Pancreas (tissue), 10 donors: ENCODE results near the gene ZNF486. TPM values are rescaled to one million over a fixed set of nuclear protein-coding genes. Genes with fewer than 3 reads are reported as not detected.

ENCODE experiments used
- ATAC-seq, 4 donors: fragments of 200-7000 bp; cut with Tn5 transposase; one replicate each; pipeline versions ENCODE4 v1.8.0 to v1.9.1; 2020; ENCODE audit warnings: mild to moderate bottlenecking in 4 of 4, moderate library complexity in 4 of 4
- DNase-seq, 6 donors: peaks; one replicate each; pipeline ENCODE4 v3.0.0-alpha.2; 2020
- FAIRE-seq: peaks from 2 replicates; lab custom pipeline; 2012; peaks lifted over from hg19 to GRCh38; lab: Jason Lieb, UNC
- H3K27ac ChIP-seq, 4 donors: fragments of 200-600 bp; sonication (generic); 1 replicate in 3 of 4; 2 replicates in 1 of 4; pipeline versions ENCODE4 v1.5.0 to v1.8.0; 2020
- H3K27me3 ChIP-seq, 4 donors: fragments of 200-600 bp; one replicate each; pipeline ENCODE4 v1.8.0; 2021
- H3K36me3 ChIP-seq, 3 donors: fragments of 200-600 bp; sonication (generic) in 1 of 3; one replicate each; pipeline versions ENCODE4 v1.5.0 to v1.8.0; 2020 to 2021
- H3K4me1 ChIP-seq, 3 donors: fragments of 200-600 bp; one replicate each; pipeline ENCODE4 v1.8.0; 2021
- H3K4me3 ChIP-seq, 4 donors: fragments of 200-600 bp; sonication (generic) in 2 of 4; one replicate each; pipeline versions ENCODE4 v1.5.0 to v1.8.0; 2020 to 2021
- H3K9me3 ChIP-seq, 4 donors: fragments of 200-600 bp; one replicate each; pipeline ENCODE4 v1.8.0; 2021
- WGBS, 2 donors: extraction: QIAGEN DNeasy Blood & Tissue Kit; methylation state at CpG; one replicate each; pipeline ENCODE4 v1.1.7; 2013; 5-methylcytosine and 5-hydroxymethylcytosine counted together
- intact Hi-C, 3 donors: fragments of 100-400 bp; cut with DNase I; formaldehyde crosslinking; loops; one replicate each; pipeline versions ENCODE4 v1.11.1 to v1.14.2; 2022
- polyA plus RNA-seq, 2 donors: library from polyadenylated mRNA; stranded (reverse); fragments of 200-250 nt; gene quantifications; one replicate each; pipeline ENCODE4 v1.2.3, GENCODE V29; 2013
- total RNA-seq, 6 donors: library from RNA; stranded (reverse); fragmentation: NEBNext Ultra II Directional in 4 of 6; extraction: Animal tissue kit (Norgen Biotek cat#: 25700) in 4 of 6; gene quantifications; one replicate each; pipeline versions ENCODE4 v1.2.1 to v1.2.4, GENCODE V29; 2021 to 2023
- TF ChIP-seq, protein P1 (sequence below), 4 donors: fragments of 200-600 bp; sonication (generic) in 3 of 4; IDR thresholded peaks; one replicate each; pipeline versions ENCODE4 v1.5.0 to v1.8.0; 2021; ENCODE audit warnings: antibody characterized with exemption in 4 of 4
- donor health status: healthy with polysubstance abuse.
- donor health status: DM: no; HTN: no; CAD: no; lungs with moderate emphysema.
- donor health status: DM: no; HTN: no; CAD: no.
- donor health status: control.
- donor health status: control.
- donor health status: Bipolar disorder and iron deficiency.
- donor health status: DM: yes; HTN: yes; CAD: no.
- donor health status: DM: no; HTN: no; CAD: no.
- donor health status: DM: no; HTN: no; CAD: no.
- donor health status: DM: yes; HTN: yes; CAD: no.

ZNF486 gene
- total and polyA plus RNA-seq, 8 donors, result 2.0 to 6.1 (median 3.0) TPM

DNA sequence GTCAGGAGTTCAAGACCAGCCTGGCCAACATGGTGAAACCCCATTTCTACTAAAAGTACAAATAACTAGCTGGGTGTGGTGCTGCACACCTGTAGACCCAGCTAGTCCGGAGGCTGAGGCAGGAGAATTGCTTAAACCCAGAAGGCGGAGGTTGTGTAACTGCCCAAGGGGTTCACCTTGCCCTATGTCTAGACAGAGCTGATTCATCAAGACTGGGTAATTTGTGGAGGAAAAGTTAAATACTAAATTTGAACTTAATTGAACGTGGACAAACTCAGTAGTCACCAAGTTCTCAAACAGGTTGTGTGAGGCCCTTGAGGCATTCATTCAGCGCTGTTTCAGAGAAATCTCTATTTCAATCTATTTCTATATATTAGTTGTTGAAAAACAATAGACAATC is 13.7 kb upstream of the ZNF486 start:
- ATAC-seq, result no peak
- TF ChIP-seq, protein P1, sequence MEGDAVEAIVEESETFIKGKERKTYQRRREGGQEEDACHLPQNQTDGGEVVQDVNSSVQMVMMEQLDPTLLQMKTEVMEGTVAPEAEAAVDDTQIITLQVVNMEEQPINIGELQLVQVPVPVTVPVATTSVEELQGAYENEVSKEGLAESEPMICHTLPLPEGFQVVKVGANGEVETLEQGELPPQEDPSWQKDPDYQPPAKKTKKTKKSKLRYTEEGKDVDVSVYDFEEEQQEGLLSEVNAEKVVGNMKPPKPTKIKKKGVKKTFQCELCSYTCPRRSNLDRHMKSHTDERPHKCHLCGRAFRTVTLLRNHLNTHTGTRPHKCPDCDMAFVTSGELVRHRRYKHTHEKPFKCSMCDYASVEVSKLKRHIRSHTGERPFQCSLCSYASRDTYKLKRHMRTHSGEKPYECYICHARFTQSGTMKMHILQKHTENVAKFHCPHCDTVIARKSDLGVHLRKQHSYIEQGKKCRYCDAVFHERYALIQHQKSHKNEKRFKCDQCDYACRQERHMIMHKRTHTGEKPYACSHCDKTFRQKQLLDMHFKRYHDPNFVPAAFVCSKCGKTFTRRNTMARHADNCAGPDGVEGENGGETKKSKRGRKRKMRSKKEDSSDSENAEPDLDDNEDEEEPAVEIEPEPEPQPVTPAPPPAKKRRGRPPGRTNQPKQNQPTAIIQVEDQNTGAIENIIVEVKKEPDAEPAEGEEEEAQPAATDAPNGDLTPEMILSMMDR (IDR thresholded peaks at IDR 0.05), result no peak
- no peaks in the 10 kb centered on the region for H3K27me3 ChIP-seq
- H3K36me3 ChIP-seq, result no peaks in the 10 kb centered on the region
- no peak for DNase-seq
- H3K27ac ChIP-seq, result no peak overlapping the region
- H3K4me3 ChIP-seq, result no peak overlapping the region
- 90 to 91% methylated on average over 4 of the region's 4 CpGs for WGBS, 2 donors
- H3K4me1 ChIP-seq, result no peaks in the 10 kb centered on the region
- FAIRE-seq, result no peak
- no peaks in the 10 kb centered on the region for H3K9me3 ChIP-seq
- intact Hi-C loops, result no loop called here

DNA sequence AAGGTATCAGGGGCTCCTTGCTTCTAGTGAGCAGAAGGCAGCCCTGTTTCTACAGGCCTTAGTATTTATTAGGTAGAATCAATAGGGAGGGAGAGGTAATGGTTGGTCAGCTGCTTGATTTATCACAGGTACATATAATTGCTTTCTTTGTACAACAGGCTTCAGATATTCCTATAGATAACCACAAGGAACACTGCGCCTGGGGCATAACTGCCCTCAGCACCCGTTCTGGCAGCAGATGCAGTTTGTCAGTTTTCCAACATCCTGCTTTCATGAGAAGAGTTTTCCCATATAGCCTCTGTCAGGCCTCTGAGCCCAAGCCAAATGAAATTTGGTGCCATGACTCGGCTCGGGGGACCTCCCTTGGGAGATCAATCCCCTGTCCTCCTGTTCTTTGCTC is 12.4 kb upstream of the ZNF486 start:
- Histone ChIP-seq H3K9me3 (no peaks in the 10 kb centered on the region), H3K27me3 (no peaks in the 10 kb centered on the region), H3K4me1 (no peaks in the 10 kb centered on the region), H3K4me3 (no peak overlapping the region), H3K27ac (no peak overlapping the region), H3K36me3 (no peaks in the 10 kb centered on the region)
- FAIRE-seq (no peak), DNase-seq (no peak), ATAC-seq (no peak)
- TF ChIP-seq, protein P1 (IDR thresholded peaks at IDR 0.05), result no peak
- intact Hi-C loops, result no loop called here
- 65 to 77% methylated on average over 4 of the region's 4 CpGs for WGBS, 2 donors

DNA sequence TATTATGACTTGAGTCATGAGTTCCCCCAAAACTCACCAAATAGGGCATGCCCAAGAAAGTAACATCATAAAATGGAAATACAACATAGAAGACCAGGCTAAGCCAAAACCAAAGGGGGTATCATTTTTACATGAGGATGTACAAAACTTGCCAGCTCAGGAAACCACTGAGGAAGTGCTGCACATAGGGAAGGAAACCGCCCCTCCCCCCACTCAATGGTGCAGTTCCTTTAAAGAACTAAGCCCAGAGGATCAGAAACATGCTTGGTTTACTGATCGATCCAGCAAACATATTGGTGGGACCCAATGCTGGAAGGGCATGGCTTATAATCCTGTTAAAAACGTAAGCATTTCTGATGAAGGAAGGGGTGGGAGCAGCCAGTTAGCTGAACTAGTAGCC is 4.2 kb upstream of the ZNF486 start:
- Histone ChIP-seq H3K4me1 (no peaks in the 10 kb centered on the region), H3K4me3 (no peak overlapping the region), H3K36me3 (no peaks in the 10 kb centered on the region), H3K27ac (no peak overlapping the region), H3K27me3 (no peaks in the 10 kb centered on the region), H3K9me3 (no peaks in the 10 kb centered on the region)
- intact Hi-C loops, result no loop called here
- WGBS, 2 donors, result 71 to 86% methylated on average over 3 of the region's 3 CpGs
- no peak for FAIRE-seq
- DNase-seq, result no peak
- TF ChIP-seq, protein P1 (IDR thresholded peaks at IDR 0.05), result no peak
- ATAC-seq, result no peak

DNA sequence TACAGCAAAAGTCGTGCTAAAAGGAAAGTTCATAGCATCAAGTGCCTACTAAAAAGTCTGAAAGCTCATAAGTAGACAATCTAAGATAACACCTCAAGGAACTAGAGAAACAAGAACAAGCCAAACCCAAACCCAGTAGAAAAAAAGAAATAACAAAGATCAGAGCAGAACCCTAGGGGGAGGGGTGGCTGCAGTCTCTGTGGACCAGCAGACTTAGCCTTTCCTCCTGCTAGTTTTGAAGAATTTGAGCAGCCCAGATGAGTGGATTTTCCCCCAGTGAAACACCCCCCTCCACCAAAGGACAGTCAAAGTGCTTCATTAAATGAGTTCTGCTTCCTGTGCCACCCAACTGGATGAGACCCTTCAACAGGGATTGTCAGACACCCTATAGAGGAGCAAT is 2.6 kb upstream of the ZNF486 start:
- TF ChIP-seq, protein P1 (IDR thresholded peaks at IDR 0.05), result no peak
- intact Hi-C loops, result no loop called here
- no peaks in the 10 kb centered on the region for H3K27me3 ChIP-seq
- DNase-seq (no peak), ATAC-seq (no peak), FAIRE-seq (no peak)
- WGBS, 2 donors, result 74 to 93% methylated on average over 1 of the region's 1 CpG
- H3K4me3 ChIP-seq, result no peak overlapping the region
- no peaks in the 10 kb centered on the region for H3K4me1 ChIP-seq
- no peak overlapping the region for H3K27ac ChIP-seq
- H3K36me3 ChIP-seq, result no peaks in the 10 kb centered on the region
- H3K9me3 ChIP-seq, result no peaks in the 10 kb centered on the region

DNA sequence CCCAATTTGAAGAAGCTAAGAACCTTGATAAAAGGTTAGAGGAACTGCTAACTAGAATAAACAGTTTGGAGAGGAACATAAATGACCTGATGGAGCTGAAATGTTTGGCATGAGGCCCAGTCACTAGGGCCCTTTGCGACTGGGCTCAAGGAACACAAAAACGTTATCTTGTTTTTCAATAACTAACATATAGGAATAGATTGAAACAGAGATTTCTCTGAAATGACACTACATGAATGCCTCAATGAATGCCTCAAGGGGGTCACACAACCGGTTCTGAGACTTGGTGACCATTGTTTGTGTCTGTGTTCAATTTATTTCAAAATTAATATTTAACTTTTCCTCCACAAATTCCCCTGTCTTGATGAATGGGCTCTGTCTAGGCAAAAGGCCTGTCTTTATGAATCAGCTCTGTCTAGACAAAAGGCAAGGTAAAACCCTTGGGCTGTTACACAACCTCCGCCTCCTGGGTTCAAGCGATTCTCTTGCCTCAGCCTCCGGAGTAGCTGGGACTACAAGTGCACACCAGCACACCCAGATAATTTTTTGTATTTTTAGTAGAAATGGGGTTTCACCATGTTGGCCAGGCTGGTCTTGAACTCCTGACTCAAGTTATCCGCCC is 932 bp upstream of the ZNF486 start:
- ATAC-seq (peak in 3 of 4 donors; percentile 24 to 46 (median 31)), FAIRE-seq (no peak), DNase-seq (peak in 2 of 6 donors; percentile 15 to 21)
- Histone ChIP-seq H3K27me3 (no peaks in the 10 kb centered on the region), H3K4me3 (no peak overlapping the region), H3K36me3 (no peaks in the 10 kb centered on the region), H3K9me3 (no peaks in the 10 kb centered on the region), H3K4me1 (no peaks in the 10 kb centered on the region), H3K27ac (peak overlapping the region in 2 of 4 donors; percentile 68 to 73)
- intact Hi-C loops, result no loop called here
- WGBS, 2 donors, result 42 to 45% methylated on average over 7 of the region's 7 CpGs
- TF ChIP-seq, protein P1 (IDR thresholded peaks at IDR 0.05), result no peak
